HG02840 (cell line): ENCODE results near the gene SP5.
"Not testable (repeated sequence)": the region's sequence is repeated elsewhere in the genome, so short reads cannot be mapped to it uniquely, and the experiment has no call there.

Experiments used
- ATAC-seq: cut with Tn5 transposase; IDR thresholded peaks from one replicate; pipeline ENCODE4 v1.9.1; 2021; ENCODE audit warnings: mild to moderate bottlenecking, moderate library complexity, moderate number of reproducible peaks; ENCODE audit not compliant: unreplicated experiment, low FRiP score

The SP5 gene

DNA sequence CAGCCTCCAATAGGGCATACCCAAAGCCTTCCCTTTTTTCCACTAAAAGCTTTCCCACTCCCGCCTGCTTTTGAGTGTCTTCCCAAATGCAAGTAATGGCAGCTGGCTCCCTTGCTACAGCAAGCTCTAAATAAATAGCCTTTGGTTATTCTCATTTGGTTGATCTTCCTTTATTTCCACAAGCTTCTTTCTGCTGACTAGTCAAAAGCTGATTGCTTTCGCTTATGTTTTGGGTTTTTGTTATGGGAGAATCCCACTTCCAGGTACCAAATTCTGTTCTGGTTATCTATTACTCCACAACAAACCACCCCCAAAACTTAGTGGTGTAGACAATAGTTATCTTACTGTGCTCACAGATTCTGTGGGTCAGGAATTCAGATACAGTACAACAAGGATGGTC is 22.3 kb downstream of the SP5 start:
- no peak for ATAC-seq

DNA sequence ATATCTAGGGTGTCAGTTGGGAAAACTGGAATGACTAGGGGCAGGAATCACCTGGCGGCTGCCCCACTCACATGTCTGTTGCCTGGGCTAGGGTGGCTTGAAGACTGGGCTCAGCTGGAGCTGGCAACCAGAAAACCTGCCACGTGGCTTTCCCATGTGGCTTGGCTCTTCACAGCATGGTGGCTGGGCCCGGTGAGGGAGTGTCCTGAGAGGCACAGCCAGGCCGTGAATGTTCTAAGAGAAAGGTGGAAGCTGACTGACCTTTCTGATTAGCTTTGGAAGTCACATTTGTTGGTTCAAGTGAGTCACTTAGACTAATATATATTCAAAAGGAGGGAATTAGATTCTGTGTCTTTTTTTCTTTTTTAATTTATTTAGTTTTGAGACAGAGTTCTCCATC is 22.7 kb downstream of the SP5 start:
- ATAC-seq: no peak

DNA sequence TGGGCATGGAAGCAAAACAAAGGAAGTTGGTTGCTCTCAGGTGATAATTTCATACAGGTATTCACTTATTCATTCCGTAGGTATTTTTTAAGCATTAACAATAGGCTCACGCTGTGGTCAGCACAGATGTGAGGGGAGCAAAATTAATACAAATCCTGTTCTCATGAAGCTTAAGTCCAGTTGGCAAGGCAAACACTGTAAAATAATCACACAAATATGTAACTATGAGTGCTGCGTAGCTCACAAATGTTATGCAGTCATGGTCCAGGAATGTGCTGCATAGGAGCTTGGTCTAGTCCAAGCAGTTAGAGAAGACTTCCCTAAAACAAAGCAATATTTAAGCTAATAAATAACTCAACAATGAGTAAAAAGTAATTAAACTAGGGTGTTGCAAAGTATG is 23.9 kb downstream of the SP5 start:
- no peak for ATAC-seq

DNA sequence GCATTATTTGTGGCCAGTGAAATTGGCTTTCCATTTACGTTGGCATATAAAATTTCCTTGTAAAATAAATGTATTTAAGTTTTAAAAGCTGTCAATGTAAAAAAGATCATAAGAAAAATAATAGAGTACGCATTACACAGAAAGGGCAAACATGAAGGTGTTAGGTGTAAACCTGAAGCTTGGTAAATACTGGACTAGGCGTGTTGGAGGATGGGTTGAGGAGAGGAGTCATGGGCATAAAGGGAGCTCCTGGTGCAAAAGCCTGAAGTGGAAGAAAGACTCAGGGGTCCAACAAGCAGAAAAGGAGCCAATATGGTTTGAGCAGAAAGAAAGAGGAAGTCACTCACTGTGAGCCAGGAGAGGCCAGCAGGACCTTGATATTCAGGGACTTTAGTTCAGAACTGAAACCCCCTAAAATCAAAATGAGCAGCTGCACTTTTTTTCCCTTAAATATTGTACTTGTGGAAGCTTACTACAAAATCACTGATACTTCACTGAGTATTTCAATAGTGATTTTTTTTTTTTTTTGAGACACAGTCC is 24.4 kb downstream of the SP5 start:
- ATAC-seq: no peak

DNA sequence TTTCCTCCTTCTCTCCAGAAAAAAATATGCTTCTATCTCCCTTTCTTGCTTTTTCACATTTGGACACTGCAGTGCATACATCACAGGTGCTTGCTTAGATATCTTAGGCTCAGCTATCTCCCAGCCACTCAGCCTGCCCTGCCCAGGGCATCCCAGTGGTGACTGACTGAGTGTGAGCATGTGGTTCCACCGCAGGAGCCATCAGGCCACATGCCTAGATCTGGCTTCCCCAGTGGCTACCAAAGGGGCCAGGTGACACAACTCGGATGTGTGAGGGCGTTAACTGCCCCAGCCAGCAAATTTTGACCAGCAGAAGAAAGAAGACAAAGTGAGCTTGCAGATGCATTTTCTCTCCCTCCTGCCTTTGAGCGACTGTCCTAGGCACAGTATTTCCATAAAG is 25.5 kb downstream of the SP5 start:
- no peak for ATAC-seq

DNA sequence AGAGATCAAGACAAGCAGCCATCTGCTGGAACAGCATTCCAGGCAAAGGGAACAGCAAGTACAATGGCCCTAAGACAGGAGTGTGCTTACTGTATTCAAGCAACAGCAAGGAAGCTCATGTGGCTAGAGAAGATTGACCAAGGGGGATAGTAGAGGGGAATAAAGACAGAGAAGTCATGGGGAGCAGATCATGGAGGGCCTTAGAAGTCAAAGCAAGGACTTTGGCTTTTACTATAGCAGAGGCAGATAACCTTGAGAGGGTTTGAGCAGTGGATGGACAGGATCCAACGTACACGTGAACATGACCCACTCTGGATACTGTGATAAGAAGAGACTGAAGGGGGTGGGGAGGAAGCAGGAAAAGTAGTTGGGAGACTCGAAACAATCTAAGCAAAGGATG is 26.9 kb downstream of the SP5 start:
- no peak for ATAC-seq

DNA sequence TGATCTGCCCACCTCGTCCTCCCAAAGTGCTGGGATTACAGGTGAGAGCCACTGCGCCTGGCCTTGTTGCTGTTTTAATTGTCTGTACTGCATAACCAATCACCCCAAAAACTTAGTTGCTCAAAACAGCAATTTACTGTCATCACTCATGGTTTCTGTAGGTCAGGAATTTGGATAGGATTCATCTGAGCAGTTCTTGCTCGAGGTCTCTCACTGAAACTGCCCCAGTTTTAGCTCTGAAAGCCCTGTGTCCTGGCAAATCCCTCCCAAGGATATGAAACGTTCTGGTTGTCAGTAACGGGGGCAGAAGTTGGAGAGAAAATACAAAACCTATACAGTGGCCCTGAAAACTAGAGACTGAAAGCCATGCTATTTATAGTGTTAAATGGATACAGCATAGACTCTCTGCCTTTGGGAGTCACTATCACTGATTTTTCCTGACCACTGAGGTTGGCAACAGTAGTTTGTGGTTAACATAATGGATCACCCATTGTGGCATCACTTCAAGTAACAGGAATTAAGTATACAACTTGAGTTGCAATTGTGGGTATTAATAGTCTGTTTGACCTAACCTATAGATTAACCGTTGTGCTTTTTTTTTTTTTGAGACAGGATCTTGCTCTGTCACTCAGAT is 27.9 kb downstream of the SP5 start:
- no peak for ATAC-seq

DNA sequence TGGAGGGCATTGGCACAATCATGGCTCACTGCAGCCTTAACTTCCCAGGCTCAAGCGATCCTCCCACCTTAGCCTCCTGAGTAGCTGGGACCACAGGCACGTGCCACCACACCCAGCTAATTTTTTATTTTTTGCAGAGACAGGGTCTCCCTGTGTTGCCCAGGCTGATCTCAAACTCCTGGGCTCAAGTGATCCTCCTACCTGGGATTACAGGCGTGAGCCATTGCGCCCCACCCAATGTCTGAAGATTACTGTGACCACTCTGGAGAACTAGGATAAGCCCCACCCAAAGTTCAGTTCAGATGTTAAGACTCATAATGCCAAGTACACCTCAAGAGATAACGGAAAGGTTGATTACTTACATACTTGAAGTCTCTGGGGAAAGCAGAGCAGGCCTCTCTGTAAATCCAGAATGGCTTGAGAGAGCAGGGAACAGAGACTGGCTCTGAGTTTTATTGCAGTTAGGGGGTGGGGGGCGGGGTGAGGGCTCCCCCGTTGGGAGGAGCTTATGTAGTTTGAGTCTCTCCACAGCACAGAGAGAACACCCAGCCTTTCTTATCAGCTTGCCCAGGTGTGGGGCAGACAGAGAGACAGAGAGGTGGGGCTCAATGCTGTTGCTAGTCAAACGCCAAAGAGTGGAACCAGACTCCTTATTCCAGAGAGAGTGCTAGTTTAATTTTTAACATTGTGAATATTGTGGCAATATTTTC is 28.5 kb downstream of the SP5 start:
- no peak for ATAC-seq

DNA sequence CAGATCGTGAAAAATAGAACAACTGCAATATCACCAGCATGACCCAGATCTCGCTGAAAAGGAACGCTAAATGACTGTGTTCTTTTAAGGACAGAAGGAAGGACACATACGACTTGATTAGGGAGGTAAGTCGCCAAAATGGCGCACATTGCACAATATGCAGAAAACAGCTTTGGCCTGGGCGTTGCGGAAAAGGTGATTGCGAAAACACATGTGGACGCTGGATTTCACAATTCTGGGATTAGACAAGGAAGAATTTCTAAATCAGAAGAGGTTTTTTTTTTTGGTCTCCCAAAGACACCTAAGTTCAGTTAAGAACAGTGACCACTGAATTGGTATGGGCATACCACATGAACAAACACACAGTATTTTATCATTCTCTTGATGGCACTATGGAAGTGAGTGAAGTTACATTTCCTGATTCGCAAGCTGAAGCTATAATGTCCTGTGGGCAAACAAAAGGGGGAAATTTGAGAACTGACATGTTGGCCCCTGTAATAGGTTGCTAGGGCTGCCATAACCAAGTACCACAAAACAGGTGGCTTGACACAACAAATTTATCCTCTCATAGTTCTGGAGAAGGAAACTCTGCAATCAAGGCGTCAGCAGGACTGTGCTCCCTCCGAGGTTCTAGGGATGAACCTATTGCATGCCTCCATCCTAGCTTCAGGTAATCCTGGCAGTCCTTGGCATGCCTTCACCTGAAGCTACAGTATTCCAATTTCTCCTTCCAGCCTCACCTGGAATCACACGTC is 29.3 kb downstream of the SP5 start:
- ATAC-seq: no peak

DNA sequence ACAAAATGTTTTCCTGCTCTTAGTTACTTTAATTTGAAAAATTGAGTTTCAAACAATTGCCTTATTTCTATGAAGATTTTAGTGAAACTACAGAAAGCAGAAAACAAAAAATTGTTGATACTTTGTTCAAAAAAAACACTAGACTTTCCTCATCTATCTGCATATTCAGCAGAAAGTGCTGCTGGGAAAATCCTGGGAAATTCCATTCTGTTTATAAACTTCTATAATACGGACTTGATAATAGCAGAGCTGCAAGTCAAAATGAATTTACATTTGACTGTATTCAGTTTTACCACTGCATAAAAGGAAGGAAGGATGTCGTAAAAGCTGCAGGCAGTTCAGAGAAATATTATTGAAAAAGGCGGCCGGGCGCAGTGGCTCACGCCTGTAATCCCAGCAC is 30.2 kb downstream of the SP5 start:
- no peak for ATAC-seq

DNA sequence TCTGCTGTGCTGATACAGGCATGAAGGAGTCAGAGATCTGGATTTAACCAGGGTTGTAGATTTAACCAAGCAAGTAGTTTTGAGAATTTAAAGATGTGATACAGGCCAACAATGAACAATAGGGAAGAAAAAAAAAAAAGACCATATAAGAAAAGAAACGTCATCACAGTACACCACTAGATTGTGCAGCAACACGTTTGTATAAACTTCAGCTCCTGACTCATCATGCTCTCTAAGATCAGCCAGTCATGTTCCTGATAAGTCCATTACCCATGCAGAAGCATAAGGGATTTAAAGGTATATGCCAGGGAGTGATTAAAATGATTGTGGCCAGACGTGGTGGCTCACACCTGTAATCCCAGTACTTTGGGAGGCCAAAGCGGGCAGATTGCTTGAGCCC is 32.8 kb downstream of the SP5 start:
- no peak for ATAC-seq

DNA sequence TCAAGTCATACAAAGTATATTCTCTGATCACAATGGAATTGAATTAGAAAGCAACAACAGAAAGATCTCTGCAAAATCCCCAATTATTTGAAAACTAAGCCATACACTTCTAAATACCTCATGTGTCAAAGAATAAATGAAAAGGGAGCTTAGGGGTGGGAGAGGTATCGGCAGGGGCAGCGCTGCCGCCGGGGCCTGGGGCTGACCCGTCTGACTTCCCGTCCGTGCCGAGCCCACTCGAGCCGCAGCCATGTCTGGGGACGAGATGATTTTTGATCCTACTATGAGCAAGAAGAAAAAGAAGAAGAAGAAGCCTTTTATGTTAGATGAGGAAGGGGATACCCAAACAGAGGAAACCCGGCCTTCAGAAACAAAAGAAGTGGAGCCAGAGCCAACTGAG is 36.4 kb downstream of the SP5 start:
- ATAC-seq: not testable (repeated sequence)

DNA sequence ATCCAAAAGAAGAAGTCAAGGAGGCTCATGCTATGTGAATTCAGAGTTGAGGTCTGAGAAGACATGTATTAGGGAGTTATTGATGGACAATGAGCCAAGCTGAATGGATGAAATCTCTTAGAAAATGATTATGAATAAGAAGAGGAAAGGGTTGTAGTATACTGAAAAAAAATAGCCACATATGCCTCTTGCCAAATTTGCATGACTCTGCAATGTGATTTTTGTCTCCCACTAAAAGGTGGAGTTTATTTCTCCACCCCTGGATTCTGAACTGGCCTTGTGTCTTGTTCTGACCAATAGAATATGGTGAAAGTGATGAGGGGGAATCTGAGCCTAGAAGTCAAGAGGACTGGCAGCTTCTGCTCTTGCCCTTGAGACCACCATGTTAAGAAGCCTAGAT is 46.4 kb downstream of the SP5 start:
- no peak for ATAC-seq

DNA sequence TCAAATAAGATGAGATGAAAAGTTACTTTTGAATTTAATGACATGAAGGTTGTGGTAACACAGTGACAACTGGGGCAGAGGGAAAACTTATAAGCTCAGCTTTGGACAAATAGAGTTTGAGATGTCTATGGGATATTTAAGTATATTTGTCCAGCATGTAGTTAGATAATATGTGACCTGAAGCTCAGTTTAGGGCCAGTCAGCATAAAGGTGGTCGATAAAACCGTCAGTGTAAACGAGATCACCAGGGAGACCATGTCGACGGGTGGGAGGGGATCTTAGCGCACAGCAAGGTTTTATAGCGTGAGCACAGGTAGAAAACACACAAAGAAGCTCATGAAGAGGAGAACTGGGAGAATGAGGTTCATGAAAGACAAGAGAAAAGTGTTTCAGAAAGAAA is 47.6 kb downstream of the SP5 start:
- ATAC-seq: no peak

DNA sequence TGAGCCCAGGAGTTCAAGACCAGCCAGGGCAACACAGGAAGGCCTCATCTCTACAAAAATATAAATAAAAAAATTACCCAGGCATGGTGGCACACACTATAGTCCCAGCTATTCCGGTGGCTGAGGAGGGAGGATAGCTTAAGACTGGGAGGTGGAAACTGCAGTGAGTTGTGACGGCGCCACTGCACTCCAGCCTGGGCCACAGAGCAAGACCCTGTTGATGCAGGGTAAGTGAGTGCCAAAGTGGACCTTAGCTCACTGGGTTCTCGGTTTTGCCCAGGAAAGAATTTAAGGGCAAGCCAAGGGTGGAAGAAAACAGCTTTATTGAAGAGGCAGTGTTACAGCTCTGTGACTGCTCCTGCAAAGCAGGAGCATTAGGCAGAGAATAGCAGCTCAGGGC is 48.1 kb downstream of the SP5 start:
- ATAC-seq: no peak

DNA sequence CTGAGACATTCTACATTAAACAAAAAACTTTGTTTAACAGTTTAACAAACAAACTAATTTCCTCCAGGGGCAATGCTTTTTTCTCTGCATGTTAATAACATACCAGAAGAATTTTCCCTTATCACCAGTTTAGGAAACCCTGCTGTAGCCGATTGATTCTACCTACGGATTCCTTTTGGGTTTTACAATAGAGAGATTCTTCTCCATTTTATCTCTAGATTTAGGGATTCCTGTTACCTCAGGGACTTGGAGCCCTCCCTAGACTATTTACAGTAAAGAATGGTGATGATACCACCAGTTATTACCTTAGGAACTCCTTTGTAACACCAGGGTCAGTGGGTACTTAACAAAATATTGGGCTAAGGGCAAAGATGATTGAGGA is 49.7 kb downstream of the SP5 start:
- no peak for ATAC-seq

DNA sequence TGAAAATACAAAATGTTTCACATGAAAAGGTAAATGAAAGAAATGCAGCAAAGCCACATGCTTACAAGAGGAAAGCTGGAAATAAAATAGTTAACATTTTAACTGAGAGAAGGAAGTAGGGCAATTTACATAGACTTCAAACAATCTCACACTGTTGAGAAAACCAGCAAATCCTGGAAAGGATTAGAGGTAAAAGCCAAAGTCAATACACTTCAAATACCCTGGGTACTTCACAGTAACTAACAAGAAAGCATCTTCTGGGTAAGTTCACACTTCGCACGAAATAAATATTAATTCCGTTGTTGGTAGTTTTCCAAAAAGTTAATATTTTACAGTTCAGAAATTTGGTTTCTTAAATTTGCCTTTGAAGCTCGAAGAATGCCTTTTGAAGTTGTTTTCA is 51.6 kb downstream of the SP5 start:
- no peak for ATAC-seq
